NCI-H146 (cell line): ENCODE measurements around the gene KCNJ9.
"Not testable (repeated sequence)": the region's sequence is repeated elsewhere in the genome, so short reads cannot be mapped to it uniquely, and the experiment has no call there.

Experiments
- DNase-seq: peaks from one replicate; lab custom pipeline; 2025; lab: John Stamatoyannopoulos, UW

KCNJ9 gene

GRCh38 chr1:160126342-160126741, 45.0 kb downstream of the KCNJ9 start:
- DNase-seq, result not testable (repeated sequence)

- no peak for DNase-seq
Measured at GRCh38 chr1:160127381-160127780, 46.0 kb downstream of the KCNJ9 start.

- DNase-seq, result no peak
Measured at GRCh38 chr1:160127865-160128523, 46.7 kb downstream of the KCNJ9 start.

- no peak for DNase-seq
Measured at GRCh38 chr1:160128636-160129035, 47.3 kb downstream of the KCNJ9 start.

- DNase-seq, result no peak
Measured at GRCh38 chr1:160129046-160129445, 47.7 kb downstream of the KCNJ9 start.

- no peak for DNase-seq
Measured at GRCh38 chr1:160129558-160129957, 48.2 kb downstream of the KCNJ9 start.

GRCh38 chr1:160129966-160130365, 48.6 kb downstream of the KCNJ9 start:
- no peak for DNase-seq

GRCh38 chr1:160130486-160130885, 49.1 kb downstream of the KCNJ9 start:
- DNase-seq, result no peak

GRCh38 chr1:160130939-160131338, 49.6 kb downstream of the KCNJ9 start:
- DNase-seq, result no peak

- no peak for DNase-seq
Measured at GRCh38 chr1:160131803-160132565, 50.6 kb downstream of the KCNJ9 start.

GRCh38 chr1:160133990-160134770, 52.8 kb downstream of the KCNJ9 start:
- no peak for DNase-seq

- DNase-seq, result no peak
Measured at GRCh38 chr1:160134791-160135572, 53.6 kb downstream of the KCNJ9 start.

GRCh38 chr1:160136121-160136925, 55.0 kb downstream of the KCNJ9 start:
- no peak for DNase-seq

- no peak for DNase-seq
Measured at GRCh38 chr1:160136926-160137200, 55.5 kb downstream of the KCNJ9 start.

- no peak for DNase-seq
Measured at GRCh38 chr1:160137216-160137862, 56.0 kb downstream of the KCNJ9 start.

GRCh38 chr1:160139840-160140239, 58.5 kb downstream of the KCNJ9 start:
- DNase-seq, result no peak
